GM12892 (cell line): ENCODE results near the gene AP3D1.

Experiments used
- DNase-seq: peaks from one replicate; pipeline ENCODE4 v3.0.0; 2011; ENCODE audit not compliant: insufficient read length
- FAIRE-seq: peaks from 2 replicates; lab custom pipeline; 2011; peaks lifted over from hg19 to GRCh38; lab: Jason Lieb, UNC
- POLR2A ChIP-seq: IDR thresholded peaks from 2 replicates; pipeline ENCODE4 v1.6.1; 2011; ENCODE audit warnings: low read depth, low read length, control low read depth
- POLR2AphosphoS5 ChIP-seq: IDR thresholded peaks from 2 replicates; pipeline ENCODE4 v1.6.1; 2011; ENCODE audit warnings: low read depth, low read length, control low read depth
- TAF1 ChIP-seq: IDR thresholded peaks from 2 replicates; pipeline ENCODE4 v1.6.1; 2011; ENCODE audit warnings: low read depth, mild to moderate bottlenecking, control low read depth, low read length, borderline replicate concordance

Gene AP3D1

GRCh38 chr19:2119921-2120785 is 31.2 kb downstream of the AP3D1 start:
- TF ChIP-seq TAF1: no peak
- TF ChIP-seq POLR2AphosphoS5: no peak
- TF ChIP-seq POLR2A: no peak
- FAIRE-seq (no peak), DNase-seq (no peak)

GRCh38 chr19:2118438-2118837 is 32.9 kb downstream of the AP3D1 start:
- DNase-seq: no peak
- no peak for FAIRE-seq
- TF ChIP-seq POLR2AphosphoS5 (no peak), POLR2A (no peak), TAF1 (no peak)

- FAIRE-seq (no peak), DNase-seq (no peak)
- TF ChIP-seq TAF1 (no peak), POLR2A (no peak), POLR2AphosphoS5 (no peak)
These were observed 34.0 kb downstream of the AP3D1 start for GRCh38 chr19:2117215-2117960.

- TF ChIP-seq POLR2A (no peak), TAF1 (no peak), POLR2AphosphoS5 (no peak)
- DNase-seq (no peak), FAIRE-seq (no peak)
These were observed 34.9 kb downstream of the AP3D1 start for GRCh38 chr19:2116507-2116906.

- no peak for DNase-seq
- FAIRE-seq: no peak
- no peak for TF ChIP-seq POLR2AphosphoS5
- no peak for TF ChIP-seq POLR2A
- no peak for TF ChIP-seq TAF1
These were observed 35.4 kb downstream of the AP3D1 start for GRCh38 chr19:2115911-2116426.

GRCh38 chr19:2115324-2115723 is 36.0 kb downstream of the AP3D1 start:
- TF ChIP-seq POLR2AphosphoS5 (no peak), POLR2A (no peak), TAF1 (no peak)
- DNase-seq (no peak), FAIRE-seq (no peak)

- TF ChIP-seq TAF1 (no peak), POLR2A (no peak), POLR2AphosphoS5 (no peak)
- FAIRE-seq (no peak), DNase-seq (no peak)
These were observed 36.5 kb downstream of the AP3D1 start for GRCh38 chr19:2114821-2115220.

DNA sequence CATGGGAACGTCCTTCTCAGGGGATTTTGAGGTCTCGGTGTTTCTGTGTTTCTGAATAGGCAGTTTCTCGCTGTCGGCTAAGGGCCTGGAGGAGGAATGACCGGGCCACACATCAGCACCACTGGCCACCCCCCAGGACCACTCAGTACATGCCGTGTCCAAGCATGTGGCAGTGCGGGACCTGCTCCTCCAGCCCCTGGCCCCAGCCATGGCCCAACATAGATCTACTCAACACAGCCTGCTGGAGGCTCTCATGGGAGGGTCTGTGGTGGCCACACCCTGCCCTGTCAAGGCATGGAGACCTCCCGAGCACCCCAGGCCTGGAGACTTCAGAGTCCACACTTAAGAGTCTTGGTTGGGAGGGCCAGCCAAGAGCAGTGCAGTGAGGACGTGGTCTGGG is 37.1 kb downstream of the AP3D1 start:
- DNase-seq (no peak), FAIRE-seq (no peak)
- TF ChIP-seq TAF1 (no peak), POLR2AphosphoS5 (no peak), POLR2A (no peak)

GRCh38 chr19:2113439-2114211 is 37.7 kb downstream of the AP3D1 start:
- FAIRE-seq (no peak), DNase-seq (no peak)
- no peak for TF ChIP-seq TAF1
- no peak for TF ChIP-seq POLR2AphosphoS5
- no peak for TF ChIP-seq POLR2A

DNA sequence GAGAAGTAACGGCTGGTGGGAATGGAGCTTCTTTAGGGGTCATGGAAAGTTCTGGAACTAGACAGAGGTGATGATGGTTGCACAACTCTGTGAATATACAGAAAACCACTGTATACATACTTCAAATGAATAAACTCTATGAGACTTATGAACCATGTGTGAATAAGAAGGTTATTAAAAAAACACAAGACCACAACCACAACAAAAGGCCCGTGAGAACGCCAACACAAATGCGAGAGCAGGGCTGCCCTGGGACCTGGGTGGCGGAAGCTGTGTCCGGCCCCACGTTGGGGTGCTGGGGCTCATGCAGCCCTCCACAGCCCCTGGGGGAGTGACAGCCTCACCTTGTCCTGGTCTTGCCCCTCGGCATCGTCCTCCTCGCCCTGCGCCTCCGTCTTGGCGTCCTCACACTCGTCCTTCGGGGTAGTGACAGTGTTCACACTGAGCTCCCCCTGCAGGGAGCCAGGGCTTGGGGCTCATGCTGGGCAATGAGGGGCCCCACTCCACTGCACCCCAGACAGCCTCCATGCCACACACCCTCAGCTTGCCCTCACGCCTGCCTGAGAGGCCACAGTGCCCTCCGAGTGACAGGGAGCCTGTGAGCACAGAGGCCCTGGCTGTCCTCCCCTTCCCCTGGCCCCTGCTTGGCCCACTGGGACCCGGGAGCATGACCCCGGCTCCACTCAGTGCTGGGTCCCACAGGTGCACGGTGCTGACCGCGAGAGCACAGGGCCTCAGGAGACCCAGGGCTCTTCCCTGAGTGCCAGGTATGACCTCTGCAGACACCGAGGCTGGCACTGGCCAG is 38.6 kb downstream of the AP3D1 start:
- TF ChIP-seq POLR2A (no peak), TAF1 (no peak), POLR2AphosphoS5 (no peak)
- DNase-seq: no peak
- no peak for FAIRE-seq

DNA sequence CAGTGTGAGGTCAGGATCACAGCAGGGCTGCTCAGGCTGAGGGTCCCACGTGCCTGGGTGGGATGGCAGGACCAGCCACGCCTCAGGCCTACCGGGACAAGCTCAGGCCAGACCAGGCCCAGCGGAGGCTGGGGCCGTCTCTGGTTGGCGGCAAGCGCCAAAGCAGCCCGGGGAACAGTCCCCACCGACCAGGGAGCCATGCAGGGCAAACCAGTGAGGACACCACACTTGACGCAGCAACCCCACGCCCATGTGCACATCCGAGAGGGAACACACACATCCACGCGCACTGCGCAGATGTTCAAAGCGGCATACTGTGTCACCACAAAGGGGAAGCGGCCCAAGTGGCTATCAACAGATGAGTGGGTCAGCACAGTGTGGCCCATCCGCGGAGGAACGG is 39.5 kb downstream of the AP3D1 start:
- TF ChIP-seq POLR2AphosphoS5: no peak
- no peak for TF ChIP-seq POLR2A
- TF ChIP-seq TAF1: no peak
- FAIRE-seq (no peak), DNase-seq (no peak)
